NCI-H2107 treated with DMSO at 0.1 percent for 48 hours (cell line): ENCODE measurements around the gene PPP6R2.

Source experiments
- DNase-seq: peaks from one replicate; lab custom pipeline; 2025; ENCODE audit not compliant: unreplicated experiment; lab: John Stamatoyannopoulos, UW

The PPP6R2 gene

DNA sequence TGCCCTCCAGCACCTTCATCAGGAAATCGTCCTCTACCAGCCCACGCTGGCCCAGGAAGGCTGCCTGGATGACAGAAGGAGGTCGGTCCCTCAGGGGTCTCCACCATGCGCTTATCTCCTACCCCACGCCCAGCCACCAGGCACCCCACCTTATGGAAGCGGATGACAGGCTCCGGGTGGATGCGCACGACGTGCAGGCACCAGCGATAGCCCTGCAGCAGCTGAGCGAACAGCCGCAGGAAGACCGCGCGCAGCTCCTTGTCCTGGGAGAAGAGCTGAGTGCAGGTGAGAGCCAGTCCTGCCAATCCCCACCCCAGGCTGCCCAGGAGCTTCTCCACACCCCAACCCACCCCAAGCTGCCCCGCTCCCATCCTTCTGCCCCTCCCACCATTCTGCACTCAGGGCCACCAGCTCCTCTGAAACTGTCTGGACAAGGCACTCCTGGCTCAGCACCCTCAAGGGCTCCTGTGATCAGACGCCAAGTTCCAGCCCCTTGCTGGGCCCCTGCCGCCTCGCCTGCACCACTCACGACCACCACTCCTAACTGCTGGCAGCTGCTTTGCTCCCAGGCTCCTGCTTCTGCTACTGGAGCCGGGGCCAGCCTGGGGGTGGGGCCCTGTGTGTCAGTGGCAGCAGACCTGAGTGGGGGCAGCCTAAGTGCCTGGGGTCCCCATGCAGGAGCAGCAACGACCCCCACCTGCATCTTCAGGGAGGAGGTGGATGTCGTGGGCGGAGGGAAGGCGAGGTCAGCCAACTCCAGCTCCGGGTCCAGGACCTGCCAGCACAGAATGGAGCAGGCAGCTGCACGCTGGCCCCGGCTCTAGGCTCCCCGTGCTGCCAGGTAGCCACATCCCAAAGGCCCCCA is 122.2 kb downstream of the PPP6R2 start:
- no peak for DNase-seq

DNA sequence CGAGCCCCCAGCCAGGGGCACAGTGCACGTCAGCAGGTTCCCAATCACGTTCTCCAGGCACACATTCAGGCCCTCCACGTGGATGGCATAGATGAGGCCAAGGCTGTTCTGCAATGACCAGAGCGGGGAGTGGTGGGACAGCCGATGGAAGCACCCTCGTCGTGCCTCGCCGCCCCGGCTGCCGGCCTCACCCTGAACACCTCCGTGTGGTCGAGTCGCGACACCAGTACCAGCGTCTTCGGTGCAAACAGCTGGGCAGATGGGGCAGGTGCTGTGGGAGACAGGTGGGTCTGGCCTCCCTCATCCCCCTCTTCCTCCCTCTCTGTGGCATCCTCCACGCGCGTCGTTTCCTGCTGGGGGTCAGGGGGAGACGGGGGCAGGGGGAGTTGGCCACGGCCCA is 124.2 kb downstream of the PPP6R2 start:
- no peak for DNase-seq

DNA sequence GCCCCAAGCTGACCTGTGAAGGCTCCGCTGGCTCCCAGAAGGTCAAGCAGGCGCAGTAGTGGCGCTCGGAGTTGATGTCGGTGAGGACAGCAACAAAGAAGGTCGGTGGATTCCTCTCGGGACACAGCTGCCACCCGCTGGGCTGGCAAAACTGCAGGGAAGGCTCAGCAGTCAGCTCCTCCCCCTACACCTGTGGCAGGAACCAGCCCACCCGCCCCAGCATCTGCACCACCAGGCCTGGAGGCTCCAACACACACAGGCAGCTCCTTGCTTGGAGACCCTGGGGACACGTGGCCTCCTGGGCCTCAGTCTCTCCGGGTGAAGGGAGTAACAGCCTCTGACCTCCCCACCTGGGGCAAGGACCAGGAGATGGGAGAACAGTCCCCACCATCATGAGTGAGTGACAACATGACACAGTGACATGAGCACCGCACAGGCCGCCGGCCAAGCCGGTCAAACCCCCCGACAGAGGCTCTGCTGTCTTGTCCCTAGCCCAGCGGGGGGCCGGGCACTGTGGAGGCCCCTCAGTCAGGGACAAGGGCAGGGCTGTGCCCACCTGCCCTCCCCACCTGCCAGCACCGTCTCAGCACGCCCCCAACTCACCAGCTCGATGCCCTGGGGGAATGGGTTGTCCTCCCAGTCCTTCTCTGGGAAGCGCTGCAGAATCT is 124.8 kb downstream of the PPP6R2 start:
- DNase-seq = no peak

GRCh38 chr22:50468626-50469025 is 125.5 kb downstream of the PPP6R2 start:
- no peak for DNase-seq

DNA sequence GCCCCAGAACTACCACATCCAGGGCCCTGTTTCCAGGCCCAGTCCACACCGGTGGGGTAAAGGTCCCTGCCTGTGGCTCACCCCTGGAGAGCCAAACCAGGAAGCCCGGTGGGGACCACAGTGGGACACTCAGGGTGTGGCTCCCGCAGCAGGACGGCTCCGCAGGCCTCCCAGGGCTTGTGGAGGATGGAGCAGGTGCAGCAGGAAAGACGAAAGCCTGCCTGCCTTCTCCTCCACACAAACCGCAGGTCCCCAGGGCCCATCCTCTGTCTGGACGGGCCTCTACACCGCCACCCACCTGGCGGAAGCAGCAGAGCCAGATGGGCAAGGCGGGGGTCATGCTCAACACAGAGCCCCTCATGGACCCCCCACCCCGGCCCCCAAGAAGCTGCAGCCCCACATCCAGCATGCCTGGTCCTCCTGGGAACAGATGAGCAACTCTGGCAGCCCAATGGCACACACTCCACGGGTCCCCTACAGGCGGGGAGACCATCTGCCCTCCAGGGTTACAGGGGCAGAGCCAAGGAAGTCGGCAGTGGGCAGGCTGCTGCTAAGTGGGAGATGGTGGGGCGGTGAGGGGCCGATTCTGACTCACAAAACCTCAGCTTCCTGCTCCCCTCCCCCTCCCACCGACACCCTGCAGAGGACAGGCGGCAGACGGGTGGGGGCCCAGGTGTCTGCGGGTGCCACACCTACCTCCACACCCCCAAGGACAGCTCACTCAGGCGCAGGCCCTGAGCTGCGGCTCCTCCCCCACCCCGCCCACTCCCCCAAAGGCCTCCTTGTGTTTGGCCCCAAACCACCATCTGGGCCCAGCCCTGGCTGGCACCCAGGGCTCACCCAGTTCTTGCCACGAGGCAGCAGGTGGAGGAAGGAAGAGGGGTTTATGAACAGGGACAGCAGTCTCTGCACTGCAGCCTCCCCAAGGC is 126.5 kb downstream of the PPP6R2 start:
- DNase-seq = peak; percentile 69

DNA sequence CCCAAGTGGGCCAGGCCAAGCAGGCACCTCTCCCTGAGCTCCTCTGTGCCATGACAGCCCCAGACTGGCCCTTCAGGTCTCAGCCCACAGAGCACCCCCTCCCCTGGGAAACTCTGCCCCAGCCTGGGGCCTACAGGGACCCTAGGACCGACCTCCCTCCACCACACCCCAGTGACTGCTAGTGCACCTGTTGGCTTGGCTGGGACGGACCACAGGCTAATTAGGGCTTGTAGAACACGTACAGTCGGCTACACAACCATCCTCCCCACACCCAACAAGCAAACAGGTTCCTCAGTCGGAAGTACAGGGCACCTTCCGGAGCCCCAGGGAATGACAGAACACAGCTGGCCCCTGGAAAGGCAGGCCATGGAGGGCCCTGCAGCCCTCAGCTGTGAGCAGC is 127.4 kb downstream of the PPP6R2 start:
- no peak for DNase-seq

- DNase-seq = no peak
Observed at GRCh38 chr22:50471197-50471847, 128.2 kb downstream of the PPP6R2 start.

DNA sequence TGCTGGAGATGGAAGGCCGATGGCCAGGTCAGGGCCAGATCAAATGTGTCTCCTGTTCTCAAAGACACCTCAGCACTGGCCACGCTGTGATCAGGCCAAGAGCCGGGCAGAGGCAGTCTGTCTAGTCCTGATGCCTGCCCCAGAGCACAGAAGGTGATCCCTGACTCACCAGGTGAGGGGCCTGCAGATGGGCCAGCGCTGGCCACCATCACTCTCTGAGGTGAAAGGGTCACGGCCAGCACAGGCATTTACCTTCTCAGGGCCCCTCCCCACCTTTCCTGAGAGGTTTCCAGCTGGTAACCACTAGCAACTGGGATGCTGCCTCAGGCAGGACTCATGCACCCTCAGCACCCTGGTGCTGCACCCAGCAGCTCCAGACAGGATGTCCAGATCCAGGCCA is 128.8 kb downstream of the PPP6R2 start:
- DNase-seq = no peak

GRCh38 chr22:50473088-50473487 is 130.0 kb downstream of the PPP6R2 start:
- DNase-seq = no peak

DNA sequence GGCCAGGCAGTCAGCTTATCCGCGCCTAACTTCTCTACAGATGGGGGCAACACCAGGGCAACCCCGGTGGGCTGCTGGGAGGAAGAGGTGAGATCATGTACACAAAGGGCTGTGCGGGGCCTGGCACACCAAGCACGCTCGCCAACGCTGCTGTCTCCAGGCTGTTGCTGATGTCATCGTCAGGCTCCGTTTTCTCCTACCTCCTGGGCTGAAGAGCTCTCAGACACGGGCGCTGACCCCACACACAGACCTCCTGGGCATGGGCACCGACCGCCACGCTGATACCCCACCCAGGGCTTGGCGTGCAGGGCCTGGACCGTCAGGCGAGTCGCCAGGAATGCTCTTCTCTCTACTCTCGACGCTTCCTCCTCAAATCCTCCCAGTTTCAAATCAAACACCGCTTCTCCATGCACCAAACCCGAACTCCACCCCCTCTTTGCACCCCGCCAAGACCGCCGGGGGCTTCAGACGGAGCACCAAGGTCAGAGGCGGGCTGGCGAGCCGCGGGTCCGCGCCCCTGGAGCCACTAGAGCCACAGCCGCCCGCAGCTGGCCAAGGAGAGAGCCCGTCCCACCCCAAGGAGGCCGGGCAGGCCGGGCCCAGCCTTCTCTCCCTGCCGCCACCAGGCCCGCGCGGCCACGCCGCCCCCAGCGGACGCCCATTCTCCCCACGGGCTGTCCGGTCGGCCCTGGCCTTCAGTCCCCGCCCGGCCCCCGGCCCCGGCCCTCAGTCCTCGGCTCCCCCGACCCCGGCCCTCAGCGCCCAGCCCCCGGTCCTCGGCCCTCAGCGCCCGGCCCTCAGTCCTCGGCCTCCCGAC is 130.9 kb downstream of the PPP6R2 start:
- DNase-seq = no peak

DNA sequence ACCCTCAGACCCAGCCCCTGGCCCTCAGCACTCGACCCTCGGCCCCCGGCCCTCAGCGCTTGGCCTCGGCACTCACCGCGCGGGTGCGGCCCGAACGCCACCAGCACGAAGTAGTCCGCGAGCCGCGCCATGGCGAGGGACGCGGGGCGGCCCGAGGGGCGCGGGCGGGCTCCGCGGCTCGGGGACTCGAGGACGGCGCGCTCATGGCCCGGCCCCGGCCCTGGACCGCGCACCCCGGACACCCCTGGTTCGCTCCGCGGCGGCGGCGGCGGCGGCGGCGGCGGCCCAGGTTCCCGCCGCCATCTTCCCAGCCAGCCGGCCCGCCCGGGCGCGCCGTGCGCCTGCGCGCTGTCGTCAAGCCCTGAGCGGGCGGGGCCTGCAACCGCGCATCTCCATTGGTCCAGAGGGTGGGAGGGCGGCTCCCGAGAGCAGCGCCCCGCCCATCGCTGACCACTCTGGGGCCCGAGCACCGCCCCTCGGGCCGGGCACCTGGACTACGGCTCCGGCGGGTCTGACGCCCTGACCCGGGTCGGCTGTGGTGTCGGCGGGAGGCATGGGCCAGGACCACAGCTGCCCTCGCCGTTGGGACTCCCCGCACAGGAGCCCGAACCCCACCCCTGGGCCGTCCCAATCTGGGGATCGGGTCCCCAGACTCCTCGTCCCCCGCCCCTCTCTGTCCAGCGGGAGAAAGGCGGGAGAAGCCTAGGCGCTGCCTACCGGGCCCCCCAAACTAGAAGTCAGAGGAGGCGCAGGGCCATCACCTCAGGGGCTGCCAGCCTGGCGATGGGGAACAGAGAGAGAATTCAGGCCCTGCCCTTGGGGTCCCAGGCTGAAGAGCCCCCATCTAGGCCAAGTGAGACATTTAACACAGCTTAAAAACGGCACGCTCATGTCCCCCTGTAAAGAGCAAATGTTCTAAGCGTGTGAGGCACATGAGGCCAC is 131.9 kb downstream of the PPP6R2 start, which contains the start of gene SBF1:
TSS of gene SBF1 (minus strand) at position 326 of the 942 bp plus-strand sequence. CDS start at position 131, 195 bp downstream.
- DNase-seq = peak; percentile 39

DNA sequence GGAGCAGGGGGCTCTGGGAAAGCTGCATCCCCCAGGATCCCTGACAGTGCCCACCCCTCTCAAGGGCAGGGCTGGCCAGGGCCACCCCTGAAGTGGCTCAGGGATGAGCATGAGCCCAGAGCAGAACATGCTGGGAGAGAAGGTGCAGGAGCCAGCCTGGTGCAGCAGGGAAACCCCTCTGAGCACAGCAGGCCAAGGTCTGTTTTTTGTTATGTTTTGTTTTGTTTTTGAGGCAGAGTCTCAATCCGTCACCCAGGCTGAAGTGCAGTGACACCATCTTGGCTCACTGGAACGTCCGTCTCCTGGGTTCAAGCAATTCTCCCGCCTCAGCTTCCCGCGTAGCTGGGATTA is 132.5 kb downstream of the PPP6R2 start:
- no peak for DNase-seq

DNA sequence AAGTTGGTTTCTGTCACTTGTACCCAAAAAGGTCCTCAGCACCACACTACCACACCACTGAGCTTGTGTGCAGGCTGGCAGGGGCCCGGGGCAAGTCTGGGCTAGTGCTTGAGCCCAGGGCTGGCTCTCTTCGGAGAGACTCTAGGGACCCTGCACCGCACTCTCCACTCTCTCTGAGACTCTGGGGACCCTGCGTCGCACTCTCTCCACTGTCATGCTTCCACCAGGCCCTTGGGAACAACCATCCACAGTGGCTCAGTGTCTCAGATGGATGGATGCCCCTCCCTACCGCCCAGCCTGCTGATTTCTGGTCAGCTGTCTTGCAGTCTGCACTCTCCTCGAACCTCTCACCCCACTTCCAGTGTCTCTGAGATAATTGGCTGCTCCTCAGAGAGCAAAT is 133.7 kb downstream of the PPP6R2 start:
- DNase-seq = no peak

- DNase-seq = no peak
Observed at GRCh38 chr22:50477923-50478322, 134.8 kb downstream of the PPP6R2 start.

- DNase-seq = no peak
Observed at GRCh38 chr22:50479721-50480120, 136.6 kb downstream of the PPP6R2 start.

DNA sequence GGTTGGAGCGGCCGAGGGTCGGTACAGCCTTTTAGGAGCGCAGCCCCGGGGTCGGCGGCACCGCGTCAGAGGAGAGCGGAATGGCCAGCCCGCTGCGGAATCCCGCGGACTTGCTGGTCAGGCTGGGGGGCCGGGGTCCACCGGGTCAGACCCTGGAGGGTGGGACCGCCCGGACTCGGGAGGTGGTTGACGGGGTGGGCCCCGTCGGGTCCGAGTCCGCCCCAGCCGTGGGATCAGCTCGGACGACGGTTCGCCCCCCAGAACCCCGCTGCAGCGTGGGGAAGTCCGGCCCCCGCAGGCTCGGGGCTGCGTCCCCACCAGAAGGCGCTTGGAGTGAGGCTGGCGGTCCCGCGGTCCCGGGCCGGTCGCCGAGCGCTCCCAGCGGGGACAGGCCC is 137.9 kb downstream of the PPP6R2 start:
- no peak for DNase-seq

DNA sequence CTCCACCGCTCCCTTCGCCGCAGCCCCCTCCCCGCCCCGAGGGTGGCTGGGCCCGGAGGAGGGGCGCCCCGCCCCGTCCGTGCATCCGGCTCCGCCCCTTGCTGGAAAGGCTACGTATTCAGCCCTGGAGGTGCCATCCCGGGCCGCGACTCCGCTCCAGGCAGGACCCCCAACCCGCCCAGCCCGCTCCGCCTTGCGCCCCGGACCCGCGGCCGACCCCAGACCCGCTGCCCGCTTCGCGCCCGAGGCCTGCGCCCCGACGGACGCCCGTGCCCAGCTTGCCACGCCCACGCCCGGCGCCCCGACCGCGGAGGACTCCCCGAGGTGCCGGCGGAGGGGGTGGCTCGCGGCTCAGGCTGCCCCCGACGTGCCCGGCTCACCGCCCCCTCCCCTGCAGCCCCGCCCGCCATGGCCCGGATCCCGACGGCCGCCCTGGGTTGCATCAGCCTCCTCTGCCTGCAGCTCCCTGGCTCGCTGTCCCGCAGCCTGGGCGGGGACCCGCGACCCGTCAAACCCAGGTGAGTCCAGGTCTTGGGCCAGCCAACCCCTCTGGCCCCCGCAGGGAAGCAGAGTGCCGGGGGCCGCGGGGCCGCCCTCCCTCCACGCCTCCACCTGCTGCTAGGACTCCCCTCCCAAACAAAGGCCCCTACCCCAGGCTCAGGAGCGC is 138.4 kb downstream of the PPP6R2 start, which contains the start of gene ADM2:
TSS of gene ADM2 (plus strand) at position 104 of the 667 bp plus-strand sequence. CDS start at position 409, 305 bp downstream.
- no peak for DNase-seq
